NCI-H2196 (cell line): ENCODE data around the gene PDSS2.
"Not testable (repeated sequence)": the region's sequence is repeated elsewhere in the genome, so short reads cannot be mapped to it uniquely, and the experiment has no call there.

Source experiments
- DNase-seq: peaks from one replicate; lab custom pipeline; 2025; ENCODE audit not compliant: unreplicated experiment; lab: John Stamatoyannopoulos, UW

Gene PDSS2

GRCh38 chr6:107328081-107328480 is 131.3 kb downstream of the PDSS2 start:
- no peak for DNase-seq

DNA sequence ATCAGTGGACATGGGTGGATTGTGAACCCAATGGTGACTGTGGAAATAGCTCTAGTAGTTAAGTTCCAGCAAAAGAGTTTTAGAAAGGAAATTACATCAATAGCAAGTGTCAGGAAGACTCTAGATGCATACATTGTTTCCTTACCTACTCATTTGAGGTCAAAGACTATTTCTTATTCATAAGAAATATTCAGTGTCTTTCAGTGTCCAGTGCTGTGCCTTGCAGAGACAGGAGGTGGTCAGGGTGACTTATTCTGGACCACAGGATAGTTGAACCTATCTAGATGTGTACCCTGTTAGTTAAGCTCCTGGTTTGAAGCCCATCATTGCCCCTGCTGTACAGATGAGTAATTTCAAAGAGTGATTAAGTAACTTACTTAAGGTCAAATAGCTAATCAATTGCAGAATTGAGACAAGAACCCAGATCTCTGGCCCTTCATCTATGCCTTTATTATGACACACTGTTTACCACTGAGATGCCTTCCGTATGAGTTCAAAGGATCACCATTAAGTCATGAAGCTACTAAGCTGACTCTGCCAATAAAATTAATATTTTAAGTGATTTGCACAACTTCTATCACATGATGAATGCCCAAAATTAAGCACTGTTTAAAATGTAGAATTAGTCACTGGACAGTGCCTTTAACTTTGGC is 136.1 kb downstream of the PDSS2 start:
- DNase-seq = no peak

DNA sequence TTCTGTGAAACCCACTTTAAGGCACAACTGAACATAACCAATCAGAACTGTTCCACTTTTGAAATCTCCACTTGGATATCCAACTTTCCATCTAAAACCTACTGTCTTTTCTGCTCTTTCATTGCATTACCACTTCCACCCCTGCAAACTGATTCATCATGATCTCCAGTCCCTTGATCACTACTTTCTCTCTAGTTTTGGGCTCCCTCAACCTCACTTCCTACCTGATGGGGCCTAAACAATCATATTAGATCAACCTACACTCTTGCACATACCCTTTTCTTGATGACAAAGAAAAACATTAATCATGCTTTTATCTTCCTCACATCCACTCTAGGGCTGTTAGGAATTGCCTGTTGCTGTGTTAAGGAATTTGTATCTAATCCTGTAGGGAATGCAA is 137.6 kb downstream of the PDSS2 start:
- no peak for DNase-seq

DNA sequence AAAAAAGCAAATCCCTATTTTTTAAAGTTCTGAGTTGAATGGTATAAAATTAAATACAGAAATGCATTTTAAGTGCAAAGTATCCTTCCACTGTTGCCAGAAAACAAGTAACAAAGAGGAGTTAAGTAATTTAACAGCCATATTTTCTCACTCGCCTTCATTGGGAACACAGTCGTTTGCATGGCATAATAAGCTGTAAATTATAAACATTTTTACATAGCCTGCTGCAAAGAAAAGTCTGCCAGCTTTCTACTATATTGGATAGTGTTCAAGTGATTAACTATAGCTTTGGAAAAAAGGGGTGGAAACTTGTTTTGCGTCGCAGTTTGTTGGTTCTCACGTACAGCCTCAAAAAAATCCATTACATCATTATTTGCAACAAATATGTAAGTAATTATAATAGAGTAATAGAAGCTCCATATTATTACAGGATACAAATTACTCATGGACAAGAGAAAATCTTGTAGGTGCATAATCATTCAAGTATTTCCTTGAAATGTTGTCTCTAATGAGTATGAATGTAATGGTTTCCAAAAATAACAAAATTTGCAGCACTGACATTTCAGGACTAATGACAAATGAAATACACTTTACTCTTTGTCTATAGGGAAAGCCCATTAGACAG is 139.3 kb downstream of the PDSS2 start:
- no peak for DNase-seq

- DNase-seq = peak; percentile 63
Observed at GRCh38 chr6:107318100-107318736, 141.1 kb downstream of the PDSS2 start.

DNA sequence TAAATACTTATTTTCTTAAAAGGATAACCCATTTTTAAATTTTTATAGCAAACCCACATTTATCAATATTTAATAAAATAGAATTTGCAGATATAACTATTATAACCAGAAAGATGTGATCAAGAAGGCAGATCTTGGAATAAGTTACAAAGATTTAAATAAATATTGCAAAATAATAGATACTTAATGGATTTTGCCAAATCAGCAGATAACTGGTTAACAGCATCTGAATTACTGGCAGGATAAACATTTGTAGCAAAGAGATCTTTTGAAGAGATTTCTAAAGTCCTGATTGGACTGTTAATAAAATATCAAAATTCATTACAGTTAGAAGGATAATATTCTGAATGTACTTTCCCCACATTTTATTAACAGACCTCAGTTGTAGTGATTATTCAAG is 144.2 kb downstream of the PDSS2 start:
- DNase-seq = no peak

DNA sequence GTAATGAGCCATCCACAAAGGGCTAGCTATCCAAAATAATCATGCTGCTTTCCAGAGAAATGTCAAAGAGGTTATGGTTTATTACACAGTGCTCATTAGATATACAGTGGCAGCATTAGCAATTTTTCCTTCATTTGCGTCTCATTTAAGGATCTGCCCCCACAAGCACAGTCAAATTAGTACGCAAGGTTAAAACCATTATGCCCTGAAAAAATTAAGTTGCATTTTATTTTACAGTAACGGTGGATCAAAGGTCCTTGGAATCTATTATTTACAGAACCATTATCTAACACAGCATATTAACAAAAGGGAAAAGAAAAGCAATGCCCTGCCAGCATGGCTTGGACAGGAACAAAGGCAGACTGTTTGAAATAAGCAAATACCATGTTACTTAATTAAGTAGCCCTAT is 144.8 kb downstream of the PDSS2 start:
- DNase-seq = peak; percentile 21

GRCh38 chr6:107313776-107314175 is 145.6 kb downstream of the PDSS2 start:
- no peak for DNase-seq

DNA sequence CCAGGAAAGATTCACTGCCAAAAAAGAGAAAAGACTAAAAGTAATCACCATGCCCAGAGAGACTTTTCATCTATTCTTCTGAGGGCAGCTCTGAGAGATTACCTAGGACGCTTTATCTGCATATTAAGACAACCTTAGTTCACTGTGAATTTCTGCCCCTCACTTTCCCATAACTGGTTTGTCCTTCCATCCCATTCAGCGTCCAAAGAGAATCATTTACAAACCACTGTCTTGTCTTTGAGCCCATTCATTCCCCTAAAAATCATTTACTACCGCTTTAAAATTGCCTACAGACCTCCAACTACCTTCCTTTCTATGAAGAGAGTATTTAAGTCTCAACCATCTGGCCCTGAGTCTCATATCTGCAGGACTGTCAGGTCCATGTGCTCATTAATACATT is 149.0 kb downstream of the PDSS2 start:
- DNase-seq = no peak

GRCh38 chr6:107308677-107309076 is 150.7 kb downstream of the PDSS2 start:
- DNase-seq = no peak

DNA sequence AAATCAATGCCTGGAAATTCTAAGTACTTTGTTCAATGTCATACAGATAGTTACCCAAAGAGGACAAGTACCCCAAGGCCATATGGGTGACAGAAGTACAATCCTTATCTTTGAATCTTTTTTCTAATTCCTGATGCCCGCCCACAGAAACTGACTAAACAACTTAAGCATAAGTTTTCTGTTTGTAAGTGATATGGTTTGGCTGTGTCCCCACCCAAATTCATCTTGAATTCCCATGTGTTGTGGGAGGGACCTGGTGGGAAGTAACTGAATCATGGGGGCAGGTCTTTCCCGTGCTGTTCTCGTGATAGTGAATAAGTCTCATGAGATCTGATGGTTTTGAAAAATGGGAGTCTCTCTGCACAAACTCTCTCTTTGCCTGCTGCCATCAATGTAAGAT is 153.4 kb downstream of the PDSS2 start:
- not testable (repeated sequence) for DNase-seq

GRCh38 chr6:107305391-107305790 is 154.0 kb downstream of the PDSS2 start:
- DNase-seq = no peak

DNA sequence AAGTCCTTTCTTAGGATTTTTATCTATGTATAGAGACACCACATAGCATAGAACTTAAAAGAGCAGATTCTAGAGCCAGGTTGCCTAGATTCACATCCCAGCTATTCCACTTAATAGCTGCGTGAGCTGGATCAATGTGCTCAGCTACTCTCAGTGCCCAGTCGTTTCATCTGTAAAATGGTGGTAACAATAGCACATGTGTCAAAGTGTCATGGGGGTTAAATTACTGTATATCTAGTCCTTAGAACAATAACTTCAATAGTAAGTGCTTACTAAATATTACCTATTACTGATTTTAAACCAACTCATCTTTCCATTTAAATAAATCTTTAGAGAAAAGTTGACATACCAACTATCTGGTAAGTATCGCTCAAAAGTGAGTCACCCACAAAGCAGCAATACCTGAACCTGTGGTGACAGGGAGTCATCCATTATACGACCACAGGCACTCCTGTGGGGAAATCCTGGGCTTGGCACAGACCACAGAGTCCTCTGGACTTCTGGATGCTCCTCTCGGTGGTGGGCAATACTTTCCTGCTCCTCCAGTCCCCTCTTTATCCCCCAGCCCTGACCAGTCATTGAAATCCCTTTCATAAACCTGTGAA is 154.8 kb downstream of the PDSS2 start:
- no peak for DNase-seq

- DNase-seq = no peak
Observed at GRCh38 chr6:107293350-107293749, 166.0 kb downstream of the PDSS2 start.

- no peak for DNase-seq
Observed at GRCh38 chr6:107292715-107293271, 166.6 kb downstream of the PDSS2 start.

DNA sequence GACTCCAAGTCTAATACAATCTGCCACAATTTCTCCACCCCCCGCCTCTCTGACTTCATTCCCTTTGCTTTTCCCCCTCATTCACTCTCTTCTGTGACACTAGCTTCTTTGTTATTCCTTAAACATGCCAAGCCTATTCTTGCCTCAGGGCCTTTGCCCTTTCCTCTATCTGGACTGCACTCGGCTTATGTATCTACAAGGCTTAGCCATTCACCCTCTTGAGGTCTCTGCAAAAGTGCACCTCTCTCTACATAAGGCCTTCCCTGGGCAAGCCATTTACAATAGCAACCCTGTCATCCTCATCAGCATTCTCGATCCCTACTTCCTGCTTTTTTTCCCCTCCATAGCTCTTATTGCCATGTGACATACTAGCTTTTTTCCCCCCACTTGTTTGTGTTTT is 168.9 kb downstream of the PDSS2 start:
- no peak for DNase-seq

- not testable (repeated sequence) for DNase-seq
Observed at GRCh38 chr6:107289258-107289657, 170.1 kb downstream of the PDSS2 start.

DNA sequence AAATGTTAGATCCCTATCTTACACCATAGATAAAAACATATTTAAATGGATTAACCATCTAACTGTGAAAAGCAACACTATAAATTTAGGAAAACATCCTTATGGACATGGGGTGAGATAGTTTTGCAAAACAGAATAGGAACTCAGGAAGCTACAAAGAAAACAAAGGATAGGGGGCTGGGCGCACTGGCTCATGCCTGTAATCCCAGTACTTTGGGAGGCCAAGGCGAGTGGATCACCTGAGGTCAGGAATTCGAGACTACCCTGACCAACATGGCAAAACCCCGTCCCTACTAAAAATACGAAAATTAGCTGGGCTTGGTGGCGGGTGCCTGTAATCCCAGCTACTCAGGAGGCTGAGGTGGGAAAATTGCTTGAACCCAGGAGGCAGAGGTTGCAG is 173.7 kb downstream of the PDSS2 start:
- DNase-seq = not testable (repeated sequence)

DNA sequence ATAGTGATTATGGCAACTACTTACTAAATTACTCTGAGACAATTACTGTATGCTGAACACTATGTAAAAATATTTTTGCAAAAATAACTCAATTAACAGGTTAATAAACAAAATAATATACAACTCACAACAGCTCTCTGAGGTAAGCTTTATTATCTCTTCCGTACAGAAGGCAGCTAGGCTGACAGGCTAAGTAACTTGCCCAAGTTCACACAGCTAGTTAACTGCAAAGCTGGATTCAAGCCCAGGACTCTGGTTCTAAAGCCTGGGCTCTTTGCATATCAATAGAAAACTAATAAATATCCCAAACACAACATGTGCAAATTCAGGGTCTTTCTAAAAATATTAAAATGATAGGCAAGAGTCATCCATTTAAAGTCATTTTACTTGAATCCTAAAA is 174.6 kb downstream of the PDSS2 start:
- no peak for DNase-seq

- DNase-seq = no peak
Observed at GRCh38 chr6:107280791-107281190, 178.6 kb downstream of the PDSS2 start.

DNA sequence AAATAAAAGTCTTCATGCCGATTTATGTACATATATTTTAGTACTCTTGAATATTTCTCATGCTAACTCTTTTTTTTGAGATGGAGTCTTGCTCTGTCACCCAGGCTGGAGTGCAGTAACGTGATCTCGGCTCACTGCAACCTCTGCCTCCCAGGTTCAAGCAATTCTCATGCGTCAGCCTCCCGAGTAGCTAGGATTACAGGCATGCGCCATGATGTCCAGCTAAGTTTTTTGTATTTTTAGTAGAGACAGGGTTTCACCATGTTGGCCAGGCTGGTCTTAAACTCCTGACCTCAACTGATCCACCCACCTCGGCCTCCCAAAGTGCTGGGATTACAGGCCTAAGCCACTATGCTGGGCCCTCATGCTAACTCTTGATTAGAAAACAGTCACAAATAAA is 179.4 kb downstream of the PDSS2 start:
- not testable (repeated sequence) for DNase-seq
